HCT116 (cell line): ENCODE data around the gene WDR35. TPM values are rescaled to one million over a fixed set of nuclear protein-coding genes. Genes with fewer than 3 reads are reported as not detected.

ENCODE experiments used
- ATAC-seq: fragments of 200-7000 bp; cut with Tn5 transposase; 2 replicates; pipeline ENCODE4 v1.9.1; 2020; ENCODE audit warnings: mild to moderate bottlenecking, moderate library complexity
- BruUV-seq: library from RNA; stranded (reverse); fragments of 400-500 nt; replicated peaks from 2 replicates; lab custom pipeline; 2021; lab: Mats Ljungman, UMichigan
- CTCF ChIA-PET: fragments of 300-600 bp; sonication (Branson Sonifier 250); formaldehyde crosslinking; loops from one replicate; lab custom pipeline; 2021; ENCODE audit warnings: antibody characterized with exemption; lab: Charles Lee
- POLR2A ChIA-PET: fragments of 300-600, 350-600 bp; sonication (Branson Sonifier 250); formaldehyde crosslinking; loops from one replicate; lab custom pipeline; 2021; ENCODE audit warnings: antibody characterized with exemption; lab: Charles Lee
- RAD21 ChIA-PET, 2 experiments: fragments of 300-600 bp; sonication (Branson Sonifier 250); formaldehyde crosslinking; loops; one replicate each; lab custom pipeline; 2023; ENCODE audit warnings: low total read pairs in 2 of 2; ENCODE audit not compliant: uncharacterized antibody in 2 of 2, unreplicated experiment in 2 of 2, low non-redundant PET in 1 of 2; lab: Charles Lee
- DNase-seq: peaks from one replicate; pipeline ENCODE4 v3.0.0-alpha.2; 2010; ENCODE audit warnings: low read depth, low spot score
- H2AFZ ChIP-seq: fragments of 200-600 bp; shearing (Covaris generic), sonication (generic); 2 replicates; pipeline ENCODE4 v1.6.1; 2017; ENCODE audit warnings: low read depth, mixed run types, mixed read lengths, antibody characterized with exemption, low read length; ENCODE audit not compliant: poor library complexity, severe bottlenecking
- H3K27ac ChIP-seq: 2 replicates; pipeline ENCODE4 v1.5.1; 2012; ENCODE audit warnings: low read depth, low read length
- H3K27me3 ChIP-seq: fragments of 200-600 bp; sonication (generic); 2 replicates; pipeline ENCODE4 v1.6.1; 2016; ENCODE audit warnings: mixed run types, low read length, mixed read lengths; ENCODE audit not compliant: insufficient read depth
- H3K36me3 ChIP-seq, 2 experiments: fragments of 200-500 bp in 1 of 2; fragments of 200-600 bp in 1 of 2; sonication (Bioruptor generic) in 1 of 2; sonication (generic) in 1 of 2; 2 replicates each; pipeline versions ENCODE4 v1.5.1 to v1.6.1; 2014 to 2016; ENCODE audit warnings: low read length in 2 of 2, inconsistent platforms in 1 of 2, mixed read lengths in 1 of 2, mixed run types in 1 of 2; ENCODE audit not compliant: insufficient read depth in 2 of 2, control insufficient read depth in 1 of 2
- H3K4me1 ChIP-seq, 2 experiments: fragments of 200-600 bp in 1 of 2; sonication (generic) in 1 of 2; 2 replicates each; pipeline versions ENCODE4 v1.5.1 to v1.6.1; 2012 to 2017; ENCODE audit warnings: low read length in 2 of 2, inconsistent platforms in 1 of 2, mild to moderate bottlenecking in 1 of 2, mixed read lengths in 1 of 2, mixed run types in 1 of 2, moderate library complexity in 1 of 2; ENCODE audit not compliant: insufficient read depth in 2 of 2, control insufficient read depth in 1 of 2
- H3K4me2 ChIP-seq: fragments of 200-600 bp; sonication (generic); 2 replicates; pipeline ENCODE4 v1.6.1; 2017; ENCODE audit warnings: mixed run types, low read length, mixed read lengths
- H3K4me3 ChIP-seq, 2 experiments: fragments of 200-600 bp in 1 of 2; sonication (generic) in 1 of 2; replicated peaks in 1 of 2; 2 replicates each; pipeline ENCODE4 v1.5.1; 2011 to 2016; ENCODE audit warnings: low read length in 2 of 2, control low read depth in 1 of 2, low read depth in 1 of 2, mild to moderate bottlenecking in 1 of 2, mixed read lengths in 1 of 2, mixed run types in 1 of 2
- H3K79me2 ChIP-seq: fragments of 200-600 bp; sonication (generic); 2 replicates; pipeline ENCODE4 v1.6.1; 2017; ENCODE audit warnings: mild to moderate bottlenecking, mixed run types, low read length, moderate library complexity, mixed read lengths; ENCODE audit not compliant: insufficient read depth
- H3K9ac ChIP-seq: fragments of 200-600 bp; sonication (generic); 2 replicates; pipeline ENCODE4 v1.6.1; 2016; ENCODE audit warnings: low read length, mixed read lengths
- H3K9me2 ChIP-seq: fragments of 200-600 bp; sonication (generic), shearing (Covaris generic); 2 replicates; pipeline ENCODE4 v1.6.1; 2017; ENCODE audit warnings: mixed run types, mild to moderate bottlenecking, moderate library complexity; ENCODE audit not compliant: insufficient read depth
- H3K9me3 ChIP-seq, 2 experiments: fragments of 200-500 bp in 1 of 2; fragments of 200-600 bp in 1 of 2; sonication (Bioruptor generic) in 1 of 2; sonication (generic) in 1 of 2; 2 replicates each; pipeline ENCODE4 v1.6.1; 2014 to 2017; ENCODE audit warnings: low read length in 2 of 2, mixed read lengths in 2 of 2, inconsistent platforms in 1 of 2, low read depth in 1 of 2, mild to moderate bottlenecking in 1 of 2, mixed run types in 1 of 2, moderate library complexity in 1 of 2; ENCODE audit not compliant: control insufficient read depth in 1 of 2, insufficient read depth in 1 of 2
- H4K20me1 ChIP-seq: fragments of 200-600 bp; sonication (generic), shearing (Covaris generic); 2 replicates; pipeline ENCODE4 v1.6.1; 2017; ENCODE audit warnings: mixed run types, mild to moderate bottlenecking, moderate library complexity; ENCODE audit not compliant: insufficient read depth
- ATF3 ChIP-seq: IDR thresholded peaks from 2 replicates; pipeline ENCODE4 v1.6.1; 2012
- CBX3 ChIP-seq: IDR thresholded peaks from 2 replicates; pipeline ENCODE4 v1.6.1; 2012; ENCODE audit warnings: low read depth
- CEBPB ChIP-seq: IDR thresholded peaks from 2 replicates; pipeline ENCODE4 v1.6.1; 2012; ENCODE audit warnings: low read depth
- ELF1 ChIP-seq: IDR thresholded peaks from 2 replicates; pipeline ENCODE4 v1.6.1; 2012; ENCODE audit warnings: low read depth, borderline replicate concordance
- EZH2 ChIP-seq: fragments of 200-600 bp; sonication (generic); IDR thresholded peaks from 2 replicates; pipeline ENCODE4 v1.6.1; 2017; ENCODE audit warnings: antibody characterized with exemption, mixed run types
- FOSL1 ChIP-seq: IDR thresholded peaks from 2 replicates; pipeline ENCODE4 v1.6.1; 2012; ENCODE audit warnings: low read depth
- POLR2A ChIP-seq: IDR thresholded peaks from 2 replicates; pipeline ENCODE4 v1.7.0; 2011; ENCODE audit warnings: borderline replicate concordance; ENCODE audit not compliant: insufficient read depth, insufficient read length; ENCODE audit errors: extremely low read depth
- POLR2AphosphoS5 ChIP-seq: IDR thresholded peaks from 2 replicates; pipeline ENCODE4 v1.6.1; 2011; ENCODE audit warnings: mild to moderate bottlenecking, low read depth, low read length, moderate library complexity
- RAD21 ChIP-seq: IDR thresholded peaks from 2 replicates; pipeline ENCODE4 v1.6.1; 2012; ENCODE audit warnings: low read depth, mild to moderate bottlenecking
- REST ChIP-seq: IDR thresholded peaks from 2 replicates; pipeline ENCODE4 v1.6.1; 2012; ENCODE audit warnings: low read depth
- SIN3A ChIP-seq: IDR thresholded peaks from 2 replicates; pipeline ENCODE4 v1.6.1; 2012; ENCODE audit warnings: low read depth
- ZBTB33 ChIP-seq: IDR thresholded peaks from 2 replicates; pipeline ENCODE4 v1.6.1; 2011; ENCODE audit warnings: mild to moderate bottlenecking, low read length, moderate library complexity; ENCODE audit not compliant: insufficient replicate concordance; ENCODE audit errors: extremely low read depth
- ZFX ChIP-seq: fragments of 450-650 bp; IDR thresholded peaks from 2 replicates; pipeline ENCODE4 v1.6.1; 2017
- intact Hi-C: fragments of 100-400 bp; cut with micrococcal nuclease; formaldehyde crosslinking; loops from 2 replicates; pipeline ENCODE4 v1.10.0; 2022
- total RNA-seq: library from RNA; stranded (reverse); gene quantifications from one replicate; pipeline ENCODE4 v1.2.1, GENCODE V29; 2021; ENCODE audit not compliant: unreplicated experiment

WDR35 gene
- total RNA-seq, 1 experiment from 2014 or later, result 9.6 TPM

- Histone ChIP-seq H3K27me3 (no peaks in the 10 kb centered on the region), H3K36me3 (no peaks in the 10 kb centered on the region), H3K9ac (no peak overlapping the region), H2AFZ (no peak overlapping the region), H3K9me3 (no peaks in the 10 kb centered on the region), H3K4me3 (no peak overlapping the region), H4K20me1 (no peaks in the 10 kb centered on the region), H3K4me1 (no peaks in the 10 kb centered on the region), H3K9me2 (no peaks in the 10 kb centered on the region), H3K27ac (no peak overlapping the region), H3K79me2 (no peaks in the 10 kb centered on the region), H3K4me2 (no peak overlapping the region)
- ATAC-seq, result no peak
- DNase-seq, result no peak
- ChIA-PET CTCF (no interaction called here), POLR2A (no interaction called here), RAD21 (interaction anchor here in 1 of 2 experiments (0.6 kb wide), 1 partner anchor 29 kb away, joined by 3 read pairs; no protein-coding TSS in a partner anchor)
- TF ChIP-seq EZH2, result no peak
- intact Hi-C loops, result no loop called here
- no TSS peak for BruUV-seq
Measured at GRCh38 chr2:19870792-19871191, 119.1 kb downstream of the WDR35 start.

GRCh38 chr2:19868701-19869580, 121.0 kb downstream of the WDR35 start:
- ATAC-seq, result no peak
- Histone ChIP-seq H2AFZ (no peak overlapping the region), H3K79me2 (no peaks in the 10 kb centered on the region), H3K4me1 (no peaks in the 10 kb centered on the region), H3K9ac (no peak overlapping the region), H3K9me3 (no peaks in the 10 kb centered on the region), H3K4me3 (no peak overlapping the region), H3K4me2 (no peak overlapping the region), H3K27ac (no peak overlapping the region), H3K9me2 (no peaks in the 10 kb centered on the region), H3K27me3 (no peaks in the 10 kb centered on the region), H3K36me3 (no peaks in the 10 kb centered on the region), H4K20me1 (no peaks in the 10 kb centered on the region)
- DNase-seq, result no peak
- ChIA-PET CTCF (no interaction called here), RAD21 (no interaction called here), POLR2A (no interaction called here)
- TF ChIP-seq ZFX, result no peak
- no peak for TF ChIP-seq REST
- TF ChIP-seq ATF3, result no peak
- TF ChIP-seq RAD21, result no peak
- TF ChIP-seq CEBPB, result no peak
- no peak for TF ChIP-seq POLR2AphosphoS5
- no peak for TF ChIP-seq SIN3A
- TF ChIP-seq EZH2, result no peak
- no peak for TF ChIP-seq POLR2A
- TF ChIP-seq ELF1, result no peak
- TF ChIP-seq CBX3, result no peak
- TF ChIP-seq FOSL1, result no peak
- TF ChIP-seq ZBTB33, result no peak
- intact Hi-C loops, result no loop called here
- BruUV-seq, result no TSS peak
